ENCODE results near the gene SBF2.

Gene SBF2

GRCh38 chr11:10319702-10320558, 25.9 kb upstream of the SBF2 start:
- WGBS (ENCODE audit: extremely low coverage, insufficient coverage, low lambda C conversion rate): 100% methylated on average over 1 of the region's 6 CpGs
- Histone ChIP-seq H3K4me3 (ENCODE audit: low read length) (no peak overlapping the region), H2BK120ac (ENCODE audit: low read depth, low read length) (no peak overlapping the region), H3K79me1 (ENCODE audit: low read length) (no peaks in the 10 kb centered on the region), H3K9ac (ENCODE audit: low read length) (no peak overlapping the region), H3K27me3 (ENCODE audit: insufficient read depth, low read length, poor library complexity) (no peaks in the 10 kb centered on the region), H3K56ac (ENCODE audit: low read length) (no peak overlapping the region), H3K4me1 (ENCODE audit: control insufficient read depth, low read depth, low read length) (peaks cover 6% of the 10 kb centered on the region), H3K27ac (ENCODE audit: low read depth, low read length) (no peak overlapping the region), H3K4ac (ENCODE audit: low read depth, low read length) (no peak overlapping the region), H3K79me2 (ENCODE audit: control insufficient read depth, insufficient read depth, low read length) (no peaks in the 10 kb centered on the region), H3K18ac (ENCODE audit: low read length) (no peak overlapping the region), H2BK5ac (ENCODE audit: low read length) (no peak overlapping the region), H4K5ac (ENCODE audit: low read length) (no peak overlapping the region), H3K36me3 (ENCODE audit: control insufficient read depth, insufficient read depth, low read length) (no peaks in the 10 kb centered on the region), H2BK15ac (replicated peaks; ENCODE audit: low read depth) (no peak overlapping the region), H4K8ac (ENCODE audit: low read depth, low read length) (no peak overlapping the region), H2AK5ac (ENCODE audit: low read length) (no peak overlapping the region), H3K23ac (ENCODE audit: low read length) (no peak overlapping the region), H3K4me2 (ENCODE audit: low read length) (no peak overlapping the region)
- no peak for DNase-seq

GRCh38 chr11:10318527-10318802, 24.4 kb upstream of the SBF2 start:
- Histone ChIP-seq H3K79me1 (ENCODE audit: low read length) (no peaks in the 10 kb centered on the region), H3K79me2 (ENCODE audit: control insufficient read depth, insufficient read depth, low read length) (no peaks in the 10 kb centered on the region), H2BK15ac (replicated peaks; ENCODE audit: low read depth) (no peak overlapping the region), H3K27me3 (ENCODE audit: insufficient read depth, low read length, poor library complexity) (no peaks in the 10 kb centered on the region), H2BK120ac (ENCODE audit: low read depth, low read length) (no peak overlapping the region), H2AK5ac (ENCODE audit: low read length) (no peak overlapping the region), H3K9ac (ENCODE audit: low read length) (no peak overlapping the region), H4K5ac (ENCODE audit: low read length) (no peak overlapping the region), H3K27ac (ENCODE audit: low read depth, low read length) (no peak overlapping the region), H3K4me2 (ENCODE audit: low read length) (no peak overlapping the region), H3K23ac (ENCODE audit: low read length) (no peak overlapping the region), H3K4ac (ENCODE audit: low read depth, low read length) (no peak overlapping the region), H3K4me3 (ENCODE audit: low read length) (no peak overlapping the region), H3K36me3 (ENCODE audit: control insufficient read depth, insufficient read depth, low read length) (no peaks in the 10 kb centered on the region), H3K56ac (ENCODE audit: low read length) (no peak overlapping the region), H4K8ac (ENCODE audit: low read depth, low read length) (no peak overlapping the region), H3K18ac (ENCODE audit: low read length) (no peak overlapping the region), H2BK5ac (ENCODE audit: low read length) (no peak overlapping the region), H3K4me1 (ENCODE audit: control insufficient read depth, low read depth, low read length) (peaks cover 3% of the 10 kb centered on the region)
- WGBS (ENCODE audit: extremely low coverage, insufficient coverage, low lambda C conversion rate): no CpG with 5 or more reads among the region's 3 CpGs
- DNase-seq: no peak

- Histone ChIP-seq H3K18ac (ENCODE audit: low read length) (no peak overlapping the region), H4K8ac (ENCODE audit: low read depth, low read length) (no peak overlapping the region)
- peak; percentile 12 for DNase-seq
These were observed 23.9 kb upstream of the SBF2 start for GRCh38 chr11:10317776-10318526.

GRCh38 chr11:10317151-10317755, 23.2 kb upstream of the SBF2 start:
- Histone ChIP-seq H3K18ac (ENCODE audit: low read length) (no peak overlapping the region), H3K79me1 (ENCODE audit: low read length) (no peaks in the 10 kb centered on the region), H3K36me3 (ENCODE audit: control insufficient read depth, insufficient read depth, low read length) (no peaks in the 10 kb centered on the region), H4K5ac (ENCODE audit: low read length) (no peak overlapping the region), H2BK120ac (ENCODE audit: low read depth, low read length) (no peak overlapping the region), H3K4me1 (ENCODE audit: control insufficient read depth, low read depth, low read length) (no peaks in the 10 kb centered on the region), H3K23ac (ENCODE audit: low read length) (no peak overlapping the region), H3K79me2 (ENCODE audit: control insufficient read depth, insufficient read depth, low read length) (no peaks in the 10 kb centered on the region), H2BK5ac (ENCODE audit: low read length) (no peak overlapping the region), H3K56ac (ENCODE audit: low read length) (no peak overlapping the region), H2AK5ac (ENCODE audit: low read length) (no peak overlapping the region), H3K4ac (ENCODE audit: low read depth, low read length) (no peak overlapping the region), H3K27me3 (ENCODE audit: insufficient read depth, low read length, poor library complexity) (no peaks in the 10 kb centered on the region), H4K8ac (ENCODE audit: low read depth, low read length) (no peak overlapping the region), H2BK15ac (replicated peaks; ENCODE audit: low read depth) (no peak overlapping the region), H3K4me2 (ENCODE audit: low read length) (no peak overlapping the region), H3K4me3 (ENCODE audit: low read length) (no peak overlapping the region), H3K27ac (ENCODE audit: low read depth, low read length) (no peak overlapping the region), H3K9ac (ENCODE audit: low read length) (no peak overlapping the region)
- peak; percentile 11 for DNase-seq
- WGBS (ENCODE audit: extremely low coverage, insufficient coverage, low lambda C conversion rate): no CpG with 5 or more reads among the region's 4 CpGs

More at GRCh38 chr11:10317776-10318526, 23.9 kb upstream of the SBF2 start:
- no peak overlapping the region for H2BK5ac ChIP-seq (ENCODE audit: low read length)
- H2BK120ac ChIP-seq (ENCODE audit: low read depth, low read length): no peak overlapping the region
- H3K4ac ChIP-seq (ENCODE audit: low read depth, low read length): no peak overlapping the region
- H3K4me3 ChIP-seq (ENCODE audit: low read length): no peak overlapping the region
- no peaks in the 10 kb centered on the region for H3K36me3 ChIP-seq (ENCODE audit: control insufficient read depth, insufficient read depth, low read length)
- H2AK5ac ChIP-seq (ENCODE audit: low read length): peak overlapping the region; percentile 25
- H3K23ac ChIP-seq (ENCODE audit: low read length): no peak overlapping the region
- no peak overlapping the region for H3K56ac ChIP-seq (ENCODE audit: low read length)
- no peak overlapping the region for H3K9ac ChIP-seq (ENCODE audit: low read length)
- H3K4me1 ChIP-seq (ENCODE audit: control insufficient read depth, low read depth, low read length): no peaks in the 10 kb centered on the region
- no peak overlapping the region for H4K5ac ChIP-seq (ENCODE audit: low read length)
- no peaks in the 10 kb centered on the region for H3K79me1 ChIP-seq (ENCODE audit: low read length)
- H3K27me3 ChIP-seq (ENCODE audit: insufficient read depth, low read length, poor library complexity): no peaks in the 10 kb centered on the region
- H2BK15ac ChIP-seq (replicated peaks; ENCODE audit: low read depth): no peak overlapping the region
- H3K79me2 ChIP-seq (ENCODE audit: control insufficient read depth, insufficient read depth, low read length): no peaks in the 10 kb centered on the region
- H3K4me2 ChIP-seq (ENCODE audit: low read length): no peak overlapping the region
- no CpG with 5 or more reads among the region's 5 CpGs for WGBS (ENCODE audit: extremely low coverage, insufficient coverage, low lambda C conversion rate)
- H3K27ac ChIP-seq (ENCODE audit: low read depth, low read length): no peak overlapping the region

- peaks cover 1% of the 10 kb centered on the region for H3K4me1 ChIP-seq (ENCODE audit: control insufficient read depth, low read depth, low read length)
- no peak overlapping the region for H3K9ac ChIP-seq (ENCODE audit: low read length)
- no peak overlapping the region for H4K8ac ChIP-seq (ENCODE audit: low read depth, low read length)
- H2BK5ac ChIP-seq (ENCODE audit: low read length): no peak overlapping the region
- H3K4me3 ChIP-seq (ENCODE audit: low read length): no peak overlapping the region
- H3K36me3 ChIP-seq (ENCODE audit: control insufficient read depth, insufficient read depth, low read length): no peaks in the 10 kb centered on the region
- H2AK5ac ChIP-seq (ENCODE audit: low read length): no peak overlapping the region
- no peaks in the 10 kb centered on the region for H3K79me2 ChIP-seq (ENCODE audit: control insufficient read depth, insufficient read depth, low read length)
- H3K27ac ChIP-seq (ENCODE audit: low read depth, low read length): no peak overlapping the region
- no peak overlapping the region for H2BK15ac ChIP-seq (replicated peaks; ENCODE audit: low read depth)
- H3K18ac ChIP-seq (ENCODE audit: low read length): no peak overlapping the region
- H3K79me1 ChIP-seq (ENCODE audit: low read length): no peaks in the 10 kb centered on the region
- WGBS (ENCODE audit: extremely low coverage, insufficient coverage, low lambda C conversion rate): no CpG with 5 or more reads among the region's 6 CpGs
- no peak overlapping the region for H4K5ac ChIP-seq (ENCODE audit: low read length)
- no peak overlapping the region for H3K4me2 ChIP-seq (ENCODE audit: low read length)
- no peak overlapping the region for H3K56ac ChIP-seq (ENCODE audit: low read length)
- DNase-seq: no peak
- H3K4ac ChIP-seq (ENCODE audit: low read depth, low read length): no peak overlapping the region
- H3K27me3 ChIP-seq (ENCODE audit: insufficient read depth, low read length, poor library complexity): no peaks in the 10 kb centered on the region
- H3K23ac ChIP-seq (ENCODE audit: low read length): no peak overlapping the region
- no peak overlapping the region for H2BK120ac ChIP-seq (ENCODE audit: low read depth, low read length)
These were observed 21.1 kb upstream of the SBF2 start for GRCh38 chr11:10315083-10315482.
